ENCODE data around the gene APOC3.

- TF ChIP-seq TCF7L2 (IDR thresholded peaks at IDR 0.05; ENCODE audit: low read depth, low read length) (no peak), SMC3 (conservative IDR thresholded peaks at IDR 0.05; ENCODE audit: insufficient read depth, low read depth, low read length) (no peak), ZNF134 (CRISPR knock-in tag; conservative IDR thresholded peaks at IDR 0.05) (no peak), NR3C1 (CRISPR knock-in tag; IDR thresholded peaks at IDR 0.05) (no peak), KLF1 (tag; IDR thresholded peaks at IDR 0.05) (no peak), STAT5A (IDR thresholded peaks at IDR 0.05; ENCODE audit: borderline replicate concordance, low read length) (no peak), TCF3 (CRISPR knock-in tag; IDR thresholded peaks at IDR 0.05) (no peak), PCBP2 (IDR thresholded peaks at IDR 0.05; ENCODE audit: low read depth, low read length, poor library complexity, severe bottlenecking) (no peak), CEBPZ (IDR thresholded peaks at IDR 0.05; ENCODE audit: borderline replicate concordance, low read depth, low read length) (no peak), TEAD1 (CRISPR knock-in tag; IDR thresholded peaks at IDR 0.05) (no peak)
These were observed 17.9 kb downstream of the APOC3 start for GRCh38 chr11:116847612-116848011.

Data from K562 (cell line).